CD4-positive, alpha-beta T cell treated with Interleukin-10 for 1 hour (primary cell): ENCODE measurements around the gene RACGAP1.

Experiments used
- DNase-seq: peaks from one replicate; pipeline ENCODE4 v3.0.0-alpha.2; 2020

Gene RACGAP1

GRCh38 chr12:49967042-49967776 is 58.1 kb downstream of the RACGAP1 start:
- DNase-seq, result peak; percentile 89

- no peak for DNase-seq
These were observed 58.7 kb downstream of the RACGAP1 start for GRCh38 chr12:49966511-49967041.

GRCh38 chr12:49965836-49966235 is 59.5 kb downstream of the RACGAP1 start:
- DNase-seq, result no peak

GRCh38 chr12:49964849-49965624 is 60.3 kb downstream of the RACGAP1 start:
- DNase-seq, result no peak

GRCh38 chr12:49963976-49964815 is 61.1 kb downstream of the RACGAP1 start:
- no peak for DNase-seq

GRCh38 chr12:49962861-49963765 is 62.2 kb downstream of the RACGAP1 start:
- no peak for DNase-seq

- no peak for DNase-seq
These were observed 63.1 kb downstream of the RACGAP1 start for GRCh38 chr12:49961993-49962764.

GRCh38 chr12:49961111-49961922 is 64.0 kb downstream of the RACGAP1 start, which contains the start of gene AQP5:
Gene AQP5 (plus strand): TSS chr12:49961872. CDS start chr12:49962018, 146 bp downstream.
- DNase-seq, result no peak

GRCh38 chr12:49960474-49961110 is 64.7 kb downstream of the RACGAP1 start:
- DNase-seq, result no peak

- DNase-seq, result no peak
These were observed 65.4 kb downstream of the RACGAP1 start for GRCh38 chr12:49959685-49960473.

GRCh38 chr12:49957570-49957967 is 67.7 kb downstream of the RACGAP1 start:
- no peak for DNase-seq

GRCh38 chr12:49956663-49957569 is 68.4 kb downstream of the RACGAP1 start:
- DNase-seq, result no peak

GRCh38 chr12:49955899-49956662 is 69.2 kb downstream of the RACGAP1 start:
- no peak for DNase-seq

- no peak for DNase-seq
These were observed 70.1 kb downstream of the RACGAP1 start for GRCh38 chr12:49954863-49955830.
